Dendritic cell treated with granulocyte-macrophage colony-stimulating factor and Interleukin-4, amounts not matched to agents 40 ng/mL and 50 ng/mL, for 4 days (primary cell): ENCODE measurements around the gene SORCS3.

Experiments
- H3K27ac Mint-ChIP-seq: one replicate; pipeline ENCODE4 v1.8.0; 2022; ENCODE audit warnings: mild to moderate bottlenecking, mixed read lengths
- H3K27me3 Mint-ChIP-seq: one replicate; pipeline ENCODE4 v1.8.0; 2022; ENCODE audit warnings: mild to moderate bottlenecking, mixed read lengths
- H3K36me3 Mint-ChIP-seq: one replicate; pipeline ENCODE4 v1.8.0; 2022; ENCODE audit warnings: low read depth, mixed read lengths
- H3K4me1 Mint-ChIP-seq: one replicate; pipeline ENCODE4 v1.8.0; 2022; ENCODE audit warnings: low read depth, mixed read lengths
- H3K4me3 Mint-ChIP-seq: one replicate; pipeline ENCODE4 v1.8.0; 2022; ENCODE audit warnings: mild to moderate bottlenecking, moderate library complexity, mixed read lengths
- H3K9me3 Mint-ChIP-seq: one replicate; pipeline ENCODE4 v1.8.0; 2022; ENCODE audit warnings: mixed read lengths
- intact Hi-C: fragments of 100-400 bp; cut with micrococcal nuclease; formaldehyde crosslinking; loops from one replicate; pipeline ENCODE4 v1.15.0; 2022

SORCS3 gene

DNA sequence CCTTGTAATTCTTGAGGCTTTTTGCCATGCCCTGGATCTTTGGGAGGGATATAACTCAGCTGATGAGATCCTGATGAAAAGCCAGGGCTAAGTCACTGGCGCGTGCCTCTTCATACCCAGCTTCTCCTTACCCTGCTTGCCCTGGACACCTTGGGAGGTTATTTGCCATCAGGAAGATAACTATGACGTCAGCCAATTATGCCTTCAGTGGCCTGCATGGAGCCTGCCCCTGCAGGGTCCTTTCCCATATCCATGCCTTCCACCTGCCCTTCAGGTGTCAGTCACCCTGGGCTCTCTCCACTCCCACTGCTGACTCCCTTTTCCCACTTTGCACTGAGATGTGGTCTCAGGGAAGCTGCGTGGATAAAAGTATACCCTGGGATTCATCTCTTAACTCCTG, 520.1 kb downstream of the SORCS3 start:
- Mint-ChIP-seq H3K9me3 (no peaks in the 10 kb centered on the region), H3K27ac (no peak overlapping the region), H3K36me3 (no peaks in the 10 kb centered on the region), H3K4me1 (no peaks in the 10 kb centered on the region), H3K4me3 (no peak overlapping the region), H3K27me3 (no peaks in the 10 kb centered on the region)
- intact Hi-C loops = no loop called here

DNA sequence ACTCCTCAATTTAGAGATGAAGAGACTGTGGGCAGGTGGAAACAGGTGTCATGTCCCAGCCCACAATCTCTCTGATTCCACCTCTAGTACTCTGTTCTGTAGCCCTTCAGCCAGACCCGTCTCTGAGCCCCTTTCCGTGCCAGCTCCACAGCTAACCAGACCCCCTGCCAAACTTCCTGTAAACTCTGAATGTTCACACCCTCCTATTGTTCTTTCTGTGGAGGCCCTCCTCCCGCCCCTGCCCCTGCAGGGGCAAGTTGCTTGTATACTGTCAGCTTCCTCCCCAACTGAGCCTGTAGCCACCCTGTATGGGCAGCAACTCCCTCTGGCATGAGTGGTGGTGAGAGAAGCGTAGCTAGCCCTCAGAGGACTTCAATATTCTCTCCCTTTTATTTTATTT, 520.7 kb downstream of the SORCS3 start:
- intact Hi-C loops = no loop called here
- Mint-ChIP-seq H3K27me3 (no peaks in the 10 kb centered on the region), H3K9me3 (peaks cover 4% of the 10 kb centered on the region), H3K4me3 (no peak overlapping the region), H3K4me1 (no peaks in the 10 kb centered on the region), H3K36me3 (no peaks in the 10 kb centered on the region), H3K27ac (no peak overlapping the region)

DNA sequence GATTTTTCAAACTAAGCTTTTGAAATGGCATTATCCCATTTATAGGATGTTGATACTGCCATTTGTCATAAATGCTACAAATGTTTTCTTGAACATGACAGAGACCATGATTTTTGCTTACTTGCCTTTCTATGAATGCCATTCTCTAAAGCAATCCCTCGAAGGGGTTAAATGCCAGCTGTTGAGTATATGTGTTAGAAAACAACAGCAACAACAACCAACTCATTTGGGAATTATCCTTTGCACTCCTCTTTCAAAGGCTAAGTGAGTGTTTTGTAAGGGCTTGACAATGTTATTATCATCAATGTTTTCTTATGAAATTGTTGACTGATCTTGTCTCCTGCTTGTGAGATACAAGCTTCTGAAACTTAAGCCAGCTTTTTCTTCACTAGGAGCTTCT, 529.4 kb downstream of the SORCS3 start:
- Mint-ChIP-seq H3K27me3 (no peaks in the 10 kb centered on the region), H3K4me3 (no peak overlapping the region), H3K9me3 (peaks cover 34% of the 10 kb centered on the region), H3K4me1 (no peaks in the 10 kb centered on the region), H3K36me3 (no peaks in the 10 kb centered on the region), H3K27ac (no peak overlapping the region)
- intact Hi-C loops = no loop called here

DNA sequence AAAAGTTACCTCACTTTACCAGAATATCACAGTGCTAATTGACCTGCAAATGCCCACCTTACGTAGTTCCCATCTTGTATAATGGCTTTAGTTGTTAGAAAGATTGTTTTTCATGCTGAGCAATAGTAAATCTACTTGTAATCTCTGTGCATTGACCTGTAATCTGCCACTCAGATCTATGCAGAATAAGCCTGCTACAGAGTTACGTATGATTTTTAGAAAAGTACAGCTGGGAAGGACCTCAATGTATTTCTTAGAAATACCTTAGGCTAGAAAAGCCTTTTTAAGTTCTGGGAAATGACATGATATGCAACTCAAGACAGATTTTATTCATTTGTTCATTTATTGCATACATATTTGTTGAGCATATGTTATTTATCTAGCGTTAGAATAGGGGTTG, 530.9 kb downstream of the SORCS3 start:
- Mint-ChIP-seq H3K27me3 (no peaks in the 10 kb centered on the region), H3K9me3 (peaks cover 34% of the 10 kb centered on the region), H3K36me3 (no peaks in the 10 kb centered on the region), H3K4me3 (no peak overlapping the region), H3K4me1 (no peaks in the 10 kb centered on the region), H3K27ac (no peak overlapping the region)
- intact Hi-C loops = no loop called here

DNA sequence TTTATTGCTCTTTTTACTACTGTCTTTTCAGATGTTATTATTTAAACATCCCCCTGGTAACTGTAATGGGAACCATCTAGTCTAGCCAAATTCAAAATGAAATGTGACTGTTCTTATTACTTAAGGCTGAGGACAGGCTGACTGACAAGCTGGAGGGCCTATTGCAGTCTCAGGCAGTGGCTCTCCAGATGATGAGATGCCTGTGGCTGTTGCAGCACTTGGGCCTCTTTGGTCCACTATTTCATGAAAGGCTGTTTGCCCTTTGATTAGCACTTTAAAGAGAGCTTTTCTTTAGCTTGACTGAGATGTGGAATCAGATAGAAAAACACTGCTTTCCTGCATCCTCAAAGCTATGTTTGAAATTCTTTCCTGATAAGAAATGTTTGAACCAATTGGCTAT, 540.5 kb downstream of the SORCS3 start:
- intact Hi-C loops = no loop called here
- H3K27ac Mint-ChIP-seq = no peak overlapping the region
- H3K27me3 Mint-ChIP-seq = no peaks in the 10 kb centered on the region
- no peaks in the 10 kb centered on the region for H3K4me1 Mint-ChIP-seq
- no peaks in the 10 kb centered on the region for H3K9me3 Mint-ChIP-seq
- H3K36me3 Mint-ChIP-seq = no peaks in the 10 kb centered on the region
- H3K4me3 Mint-ChIP-seq = no peak overlapping the region

DNA sequence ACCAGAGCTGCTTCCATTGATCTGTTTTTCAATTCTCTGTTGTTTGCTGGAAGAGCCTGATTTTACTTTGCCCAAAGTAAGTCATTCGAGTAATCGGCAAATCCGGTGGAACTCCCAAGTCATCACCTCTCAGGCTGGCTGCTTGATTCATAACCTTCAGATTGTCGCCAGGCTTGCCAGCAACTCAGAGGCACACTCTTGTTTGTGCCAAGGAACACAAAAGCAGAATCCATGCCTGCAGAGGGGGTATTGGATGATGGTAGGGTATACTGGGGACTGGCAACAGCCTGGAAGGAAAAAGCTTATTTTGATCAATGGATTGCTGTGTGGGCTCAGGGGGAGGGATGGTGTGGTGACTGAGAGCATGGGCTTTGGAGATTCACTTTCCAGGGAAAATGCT, 542.4 kb downstream of the SORCS3 start:
- Mint-ChIP-seq H3K27me3 (no peaks in the 10 kb centered on the region), H3K4me1 (no peaks in the 10 kb centered on the region), H3K9me3 (no peaks in the 10 kb centered on the region), H3K27ac (no peak overlapping the region), H3K36me3 (no peaks in the 10 kb centered on the region), H3K4me3 (no peak overlapping the region)
- intact Hi-C loops = no loop called here

DNA sequence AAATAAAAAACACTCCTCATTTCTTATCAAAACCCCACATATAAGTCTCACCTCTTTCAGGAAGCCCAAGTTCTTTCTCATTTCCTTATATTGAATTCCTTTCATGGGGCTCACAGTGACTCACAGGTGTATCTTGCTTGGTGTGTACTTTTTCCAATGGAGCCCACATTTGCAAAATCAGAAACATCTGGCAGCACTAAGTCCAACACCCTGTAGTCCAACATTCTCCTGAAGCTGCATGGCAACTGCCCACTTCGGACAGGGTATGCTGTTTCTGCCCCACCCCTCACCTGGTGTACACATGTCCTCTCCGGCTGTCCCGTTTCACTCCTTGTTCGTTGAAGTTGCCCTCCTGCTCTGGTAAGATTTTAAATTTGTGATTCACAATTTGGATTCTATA, 544.1 kb downstream of the SORCS3 start:
- Mint-ChIP-seq H3K4me1 (no peaks in the 10 kb centered on the region), H3K9me3 (no peaks in the 10 kb centered on the region), H3K36me3 (no peaks in the 10 kb centered on the region), H3K27me3 (no peaks in the 10 kb centered on the region), H3K27ac (no peak overlapping the region), H3K4me3 (no peak overlapping the region)
- intact Hi-C loops = no loop called here

DNA sequence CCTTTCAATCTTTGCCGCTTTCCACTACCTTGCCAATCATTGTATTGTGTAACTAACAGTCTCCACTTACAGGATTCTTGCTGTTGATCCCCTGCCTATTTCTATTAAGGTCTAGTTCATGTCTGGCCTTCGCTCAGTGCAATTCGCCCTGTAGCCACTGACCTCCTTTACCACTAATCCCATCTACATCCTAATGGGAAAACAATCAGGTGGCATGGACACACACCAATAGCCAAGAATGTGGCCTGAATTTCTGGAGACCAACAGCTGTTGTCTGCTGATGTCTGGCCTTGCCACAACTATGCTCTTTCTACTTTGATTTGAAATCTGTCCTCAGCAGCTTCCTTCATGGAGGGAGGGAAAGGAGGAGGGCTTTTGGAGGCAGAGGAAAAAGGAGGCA, 546.2 kb downstream of the SORCS3 start:
- Mint-ChIP-seq H3K27ac (no peak overlapping the region), H3K4me3 (no peak overlapping the region), H3K4me1 (no peaks in the 10 kb centered on the region), H3K27me3 (no peaks in the 10 kb centered on the region), H3K9me3 (no peaks in the 10 kb centered on the region), H3K36me3 (no peaks in the 10 kb centered on the region)
- intact Hi-C loops = no loop called here

DNA sequence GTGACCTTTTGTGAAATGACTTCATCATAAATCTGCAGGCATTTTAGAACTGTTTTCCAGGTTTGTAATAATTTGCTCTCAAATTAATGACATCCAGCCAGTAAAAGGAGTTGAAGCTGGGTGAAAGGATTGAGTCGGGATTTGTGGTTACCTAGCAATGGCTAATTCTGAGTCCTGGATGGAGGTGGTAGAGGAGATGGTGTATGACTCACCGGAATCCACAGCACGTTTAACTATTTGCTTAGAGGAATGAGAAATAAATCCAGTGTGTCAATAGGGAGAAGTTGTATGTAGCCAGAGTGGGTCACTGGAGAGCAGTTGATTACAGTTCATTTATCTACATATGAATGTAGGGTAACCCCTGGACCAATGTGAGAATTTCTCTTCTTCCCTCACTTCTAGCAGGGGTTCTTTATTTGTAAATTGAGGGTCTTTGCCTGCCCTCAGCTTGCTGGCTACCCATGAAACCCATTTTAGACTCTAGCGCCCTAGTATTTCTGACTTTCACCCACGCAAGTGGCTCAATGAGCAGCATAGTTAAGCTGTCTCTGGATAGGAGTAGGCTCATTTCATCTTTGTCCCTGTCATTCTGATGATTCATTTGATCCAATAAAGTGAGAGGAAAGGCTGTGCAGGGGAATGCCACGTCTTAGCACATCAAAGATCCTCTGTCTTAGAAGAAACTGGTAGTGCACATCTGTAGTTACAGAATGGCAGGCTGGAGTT, 547.8 kb downstream of the SORCS3 start:
- Mint-ChIP-seq H3K4me1 (no peaks in the 10 kb centered on the region), H3K9me3 (no peaks in the 10 kb centered on the region), H3K27ac (no peak overlapping the region), H3K27me3 (no peaks in the 10 kb centered on the region), H3K36me3 (no peaks in the 10 kb centered on the region), H3K4me3 (no peak overlapping the region)
- intact Hi-C loops = no loop called here

DNA sequence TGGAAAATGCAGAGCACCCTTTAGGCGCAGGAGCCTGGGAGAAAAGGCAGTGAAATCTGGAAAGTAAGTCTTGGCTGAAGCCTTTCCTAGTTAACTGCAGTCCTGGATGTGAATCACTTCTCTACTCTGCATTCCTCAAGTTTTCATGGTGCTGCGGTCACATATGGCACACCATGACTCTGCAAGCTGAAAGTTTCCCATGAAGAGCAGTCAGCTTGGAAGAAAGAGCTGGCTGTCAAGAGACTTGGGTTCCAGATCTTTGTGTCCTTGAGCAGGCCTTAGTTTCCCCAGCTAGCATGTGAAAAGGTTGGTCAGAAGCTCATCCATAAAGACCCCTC, 548.3 kb downstream of the SORCS3 start:
- H3K4me3 Mint-ChIP-seq = no peak overlapping the region
- H3K36me3 Mint-ChIP-seq = no peaks in the 10 kb centered on the region
- no peaks in the 10 kb centered on the region for H3K9me3 Mint-ChIP-seq
- H3K27me3 Mint-ChIP-seq = no peaks in the 10 kb centered on the region
- intact Hi-C loops = no loop called here
- no peak overlapping the region for H3K27ac Mint-ChIP-seq
- no peaks in the 10 kb centered on the region for H3K4me1 Mint-ChIP-seq

DNA sequence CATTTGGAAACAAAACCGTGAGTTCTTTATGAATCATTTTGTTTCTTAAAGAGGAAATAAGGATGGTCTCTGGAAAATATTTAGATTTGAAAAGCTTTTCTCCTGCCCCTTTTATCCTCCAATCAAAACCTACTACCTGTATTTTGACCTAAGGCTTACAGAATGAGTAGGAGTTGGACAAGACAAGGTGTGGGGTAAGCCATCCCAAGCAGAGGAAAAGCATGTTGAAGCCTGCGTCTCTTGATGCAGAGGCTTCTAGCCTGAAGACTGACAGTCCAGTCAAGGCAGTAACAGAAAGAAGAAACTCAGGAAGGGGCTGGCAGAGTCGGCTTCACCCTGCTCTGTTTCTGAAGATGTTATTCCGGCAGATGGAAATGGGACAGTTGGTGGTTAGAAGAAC, 551.1 kb downstream of the SORCS3 start:
- Mint-ChIP-seq H3K27ac (no peak overlapping the region), H3K9me3 (no peaks in the 10 kb centered on the region), H3K4me3 (no peak overlapping the region), H3K4me1 (no peaks in the 10 kb centered on the region), H3K27me3 (no peaks in the 10 kb centered on the region), H3K36me3 (no peaks in the 10 kb centered on the region)
- intact Hi-C loops = no loop called here

DNA sequence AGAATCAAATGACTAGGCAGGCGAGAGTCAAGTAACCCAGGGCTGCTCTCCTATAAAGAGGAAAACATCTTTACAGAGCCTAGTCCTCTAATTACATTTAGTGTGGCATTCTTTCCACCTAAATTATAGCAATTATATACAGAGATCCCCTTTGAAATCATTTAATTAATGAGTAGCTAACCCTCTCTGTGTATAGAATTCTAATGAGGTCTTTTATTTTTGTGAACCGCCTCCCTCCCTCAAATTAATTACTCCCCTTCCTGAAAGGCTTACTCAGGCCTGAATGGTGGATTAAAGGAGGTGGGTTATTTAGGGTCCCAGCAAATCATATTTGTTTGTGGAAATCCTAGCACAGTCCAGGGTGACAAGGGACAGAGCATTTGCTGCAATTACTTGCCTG, 551.8 kb downstream of the SORCS3 start:
- intact Hi-C loops = no loop called here
- no peaks in the 10 kb centered on the region for H3K9me3 Mint-ChIP-seq
- no peaks in the 10 kb centered on the region for H3K36me3 Mint-ChIP-seq
- no peaks in the 10 kb centered on the region for H3K4me1 Mint-ChIP-seq
- no peaks in the 10 kb centered on the region for H3K27me3 Mint-ChIP-seq
- H3K4me3 Mint-ChIP-seq = no peak overlapping the region
- no peak overlapping the region for H3K27ac Mint-ChIP-seq

DNA sequence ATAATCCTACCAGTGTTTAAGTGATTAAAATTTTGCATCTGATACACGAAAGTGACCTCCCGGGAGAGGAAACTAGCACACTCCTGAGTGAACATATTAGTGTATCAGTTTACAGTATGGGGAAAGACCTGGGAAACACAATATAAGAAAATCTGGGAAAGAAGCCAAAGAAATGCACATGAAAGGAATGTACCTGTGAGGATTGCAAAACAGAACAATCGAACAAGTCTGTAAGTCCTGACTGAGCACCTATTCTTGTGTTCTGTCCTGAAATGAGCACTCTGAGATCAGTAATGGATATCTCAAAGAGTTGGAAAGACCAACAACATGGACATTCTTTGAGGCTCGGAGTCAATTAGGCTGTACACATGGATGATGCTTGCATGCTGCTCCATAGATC, 554.7 kb downstream of the SORCS3 start:
- Mint-ChIP-seq H3K36me3 (no peaks in the 10 kb centered on the region), H3K9me3 (no peaks in the 10 kb centered on the region), H3K27ac (no peak overlapping the region), H3K4me1 (no peaks in the 10 kb centered on the region), H3K27me3 (no peaks in the 10 kb centered on the region), H3K4me3 (no peak overlapping the region)
- intact Hi-C loops = no loop called here

DNA sequence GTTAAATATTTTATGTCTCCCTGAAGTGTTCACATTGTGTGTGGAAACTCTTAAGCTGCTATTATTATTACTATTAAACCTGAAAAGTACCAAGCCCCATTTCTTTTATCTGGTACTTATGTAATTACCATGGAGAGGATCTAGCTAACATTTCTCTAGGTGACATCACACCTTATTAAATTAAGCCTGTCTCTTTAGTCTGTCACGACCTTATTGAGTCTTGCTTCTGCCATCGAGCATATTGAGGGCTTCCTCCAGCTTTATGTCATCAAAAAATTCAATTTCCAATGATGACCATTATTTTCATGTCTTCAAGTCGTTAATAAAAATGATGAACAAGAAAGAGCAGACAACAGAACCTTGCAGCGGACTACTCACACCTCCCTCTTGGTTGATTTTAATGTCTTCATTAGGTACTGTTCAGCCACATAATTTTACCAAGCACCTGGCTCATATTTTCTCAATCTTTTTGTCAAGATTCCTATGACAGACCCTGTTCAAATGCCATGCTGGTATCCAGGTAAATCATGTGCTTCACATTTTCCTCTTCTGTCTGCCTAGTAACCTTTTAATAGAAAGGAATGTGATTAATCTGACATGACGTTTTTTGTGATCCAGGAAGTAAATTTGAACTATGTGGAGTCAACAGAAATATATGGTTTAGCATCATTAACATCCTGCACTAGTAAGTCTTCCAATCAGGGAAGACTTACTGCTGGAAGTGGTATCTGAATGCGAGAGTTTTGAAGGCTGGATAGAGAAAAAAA, 556.7 kb downstream of the SORCS3 start:
- H3K4me1 Mint-ChIP-seq = no peaks in the 10 kb centered on the region
- H3K27me3 Mint-ChIP-seq = no peaks in the 10 kb centered on the region
- intact Hi-C loops = no loop called here
- no peak overlapping the region for H3K27ac Mint-ChIP-seq
- H3K9me3 Mint-ChIP-seq = peaks cover 10% of the 10 kb centered on the region
- H3K36me3 Mint-ChIP-seq = no peaks in the 10 kb centered on the region
- no peak overlapping the region for H3K4me3 Mint-ChIP-seq

DNA sequence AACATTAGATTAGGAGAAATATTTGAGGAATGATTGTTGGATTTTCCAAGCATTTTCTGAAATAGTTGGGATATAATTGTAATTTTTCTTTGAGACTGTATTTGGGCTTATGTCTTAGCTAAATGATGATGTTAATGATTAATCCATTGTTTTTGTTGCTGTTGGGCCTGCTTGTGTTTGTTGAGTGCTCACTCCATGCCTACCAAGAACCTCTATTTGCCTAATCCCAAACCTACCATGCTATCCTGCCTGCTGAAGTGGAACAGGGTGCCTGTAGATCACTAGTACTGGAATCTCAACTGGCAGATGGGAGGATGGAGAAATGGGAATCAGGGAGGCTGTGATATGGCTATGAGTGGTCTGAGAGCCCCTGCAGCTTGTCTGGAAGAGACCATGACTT, 565.5 kb downstream of the SORCS3 start:
- no peaks in the 10 kb centered on the region for H3K36me3 Mint-ChIP-seq
- intact Hi-C loops = no loop called here
- H3K4me3 Mint-ChIP-seq = no peak overlapping the region
- H3K27ac Mint-ChIP-seq = no peak overlapping the region
- H3K9me3 Mint-ChIP-seq = peaks cover 9% of the 10 kb centered on the region
- no peaks in the 10 kb centered on the region for H3K27me3 Mint-ChIP-seq
- H3K4me1 Mint-ChIP-seq = no peaks in the 10 kb centered on the region
